ENCODE results near the gene UBR4.

Gene UBR4

GRCh38 chr1:19067912-19068638 lies 142.0 kb downstream of the UBR4 start:
- DNase-seq: no peak
- intact Hi-C loops (cut with DNase I): no loop called here

DNA sequence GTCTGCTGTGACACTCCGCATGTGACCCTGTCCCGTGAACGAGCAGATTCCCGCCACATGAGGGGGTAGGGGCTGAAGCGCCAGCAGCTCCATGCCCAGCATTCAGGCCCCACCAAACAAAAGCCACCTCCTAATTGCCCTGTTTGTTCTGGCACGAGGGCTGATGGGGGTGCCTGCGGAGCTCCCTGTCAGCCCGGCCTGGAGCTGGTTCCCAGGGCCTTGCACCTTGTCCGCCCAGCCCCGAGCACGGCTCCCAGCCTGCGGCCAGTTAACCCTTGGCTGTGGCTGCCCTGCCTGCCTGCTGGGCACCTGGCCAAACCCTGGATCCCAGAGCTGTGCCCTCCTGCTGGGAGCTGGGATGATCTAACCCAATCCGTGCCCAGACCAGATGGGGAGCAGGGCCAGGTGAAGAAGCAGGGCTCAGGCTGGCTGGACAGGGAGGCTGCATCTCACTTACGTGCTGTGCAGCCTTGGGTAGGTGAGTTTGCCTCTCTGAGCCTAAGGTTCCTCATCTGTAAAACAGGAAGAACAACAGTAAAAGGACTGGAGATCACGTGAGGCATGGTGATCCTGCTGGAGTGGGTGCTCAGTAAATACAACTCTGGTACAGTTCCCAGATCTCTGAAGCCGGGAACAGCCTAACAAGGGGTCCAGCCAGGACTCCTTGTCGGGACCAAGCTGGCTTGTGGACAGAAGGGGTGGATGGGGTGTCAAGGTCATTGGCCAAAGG lies 142.7 kb downstream of the UBR4 start:
- intact Hi-C loops (cut with DNase I): no loop called here
- peak in 30 of 42 donors; percentile 13 to 96 (median 84) for DNase-seq

DNA sequence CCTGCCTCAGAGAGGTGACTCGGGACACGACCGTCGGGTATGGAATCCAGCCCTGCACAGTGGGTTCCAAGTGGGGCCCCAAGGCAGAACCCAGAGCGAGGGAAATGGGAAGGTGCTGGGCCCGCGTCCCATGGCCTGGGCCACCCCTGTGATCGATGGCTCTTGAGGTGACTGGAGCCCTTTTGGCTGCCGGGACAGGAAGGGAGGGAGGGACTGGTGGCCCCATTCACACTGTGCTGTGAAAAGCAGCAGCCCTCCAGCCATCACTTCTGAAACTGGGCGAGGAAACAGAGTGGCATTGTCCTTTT lies 143.2 kb downstream of the UBR4 start:
- DNase-seq: peak in 13 of 42 donors; percentile 72 to 93 (median 86)
- intact Hi-C loops (cut with DNase I): no loop called here

GRCh38 chr1:19066248-19066873 lies 143.7 kb downstream of the UBR4 start:
- DNase-seq: no peak
- intact Hi-C loops (cut with DNase I): no loop called here

DNA sequence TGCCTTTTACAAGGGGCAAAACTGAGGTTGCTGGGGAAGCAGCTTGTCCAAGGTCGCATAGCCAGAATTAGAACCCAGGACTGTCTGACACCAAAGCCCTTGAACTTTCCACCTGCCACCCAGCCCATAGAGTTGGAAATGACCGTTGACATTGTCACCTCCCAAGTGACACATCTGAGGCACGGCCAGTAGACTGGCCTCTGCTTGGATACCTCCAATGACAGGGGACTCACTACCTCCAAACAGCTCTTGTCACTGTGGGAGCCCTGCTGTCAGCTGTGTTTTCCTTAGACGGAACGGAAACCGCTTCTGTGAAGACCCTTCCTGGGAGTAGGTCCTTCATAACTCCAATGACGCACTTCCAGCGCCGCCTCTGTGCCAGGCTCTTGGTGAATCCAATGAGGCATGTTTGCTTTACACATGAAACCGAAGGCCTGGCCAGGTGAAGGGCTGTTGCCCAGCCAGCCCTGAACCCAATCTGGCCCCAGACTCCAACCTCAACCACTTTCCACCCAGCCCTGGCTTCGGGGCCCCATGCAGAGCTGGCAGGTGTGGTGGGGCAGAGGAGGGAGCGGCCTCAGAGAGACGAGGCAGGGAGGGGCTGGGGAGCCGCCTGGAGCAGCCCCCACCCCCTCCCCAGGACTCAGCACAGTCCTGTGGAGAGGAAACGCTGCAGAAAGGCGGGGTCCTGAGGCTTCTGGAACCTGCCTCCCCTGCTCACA lies 144.4 kb downstream of the UBR4 start:
- DNase-seq: no peak
- intact Hi-C loops (cut with DNase I): no loop called here

DNA sequence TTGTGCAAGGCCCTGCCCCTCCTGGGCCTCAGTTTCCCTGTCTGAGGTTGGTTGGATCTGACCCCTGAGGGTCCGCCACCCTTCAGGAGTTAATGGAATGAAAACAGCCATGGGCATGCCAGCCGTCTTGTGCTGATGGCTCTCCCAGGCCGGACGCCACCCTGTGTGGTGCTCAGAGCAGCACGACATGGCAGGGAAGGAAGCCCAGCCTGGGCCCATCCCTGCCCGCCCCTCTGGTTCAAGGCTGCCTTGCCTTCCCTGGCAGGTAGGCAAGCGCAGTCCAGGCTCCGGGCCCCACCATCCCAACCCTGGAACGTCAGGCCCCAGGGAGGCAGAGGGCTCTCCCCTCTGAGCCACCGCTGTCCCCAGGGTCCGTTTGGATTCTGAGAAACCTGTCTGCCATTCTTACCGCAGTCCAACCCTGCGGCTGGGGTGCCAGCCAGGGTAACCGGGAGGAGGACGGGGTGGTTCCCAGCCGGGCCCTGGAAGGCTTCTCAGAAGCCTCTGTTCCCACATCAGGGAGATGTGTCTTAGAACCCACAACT lies 145.1 kb downstream of the UBR4 start:
- no peak for DNase-seq
- intact Hi-C loops (cut with DNase I): no loop called here

DNA sequence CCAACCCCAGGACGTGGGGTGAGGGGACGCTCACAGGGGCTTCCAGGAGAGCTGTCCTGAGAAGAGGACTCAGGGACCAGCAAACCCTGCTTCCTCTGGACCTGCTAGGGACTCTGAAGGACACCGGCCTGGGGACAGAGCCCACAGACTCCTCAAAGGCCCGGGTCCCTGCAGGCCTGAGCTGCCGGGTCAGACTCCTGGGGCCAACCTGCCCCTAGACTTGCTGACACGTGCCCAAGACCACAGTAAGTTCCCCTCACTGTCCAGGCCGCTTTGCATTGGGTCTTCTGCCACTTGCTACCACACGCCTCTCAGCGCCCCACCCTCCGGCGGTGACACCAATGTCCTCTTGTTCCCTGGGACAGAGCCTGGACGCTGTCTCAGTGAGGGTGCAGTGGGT lies 146.9 kb downstream of the UBR4 start:
- no peak for DNase-seq
- intact Hi-C loops (cut with DNase I): no loop called here

DNA sequence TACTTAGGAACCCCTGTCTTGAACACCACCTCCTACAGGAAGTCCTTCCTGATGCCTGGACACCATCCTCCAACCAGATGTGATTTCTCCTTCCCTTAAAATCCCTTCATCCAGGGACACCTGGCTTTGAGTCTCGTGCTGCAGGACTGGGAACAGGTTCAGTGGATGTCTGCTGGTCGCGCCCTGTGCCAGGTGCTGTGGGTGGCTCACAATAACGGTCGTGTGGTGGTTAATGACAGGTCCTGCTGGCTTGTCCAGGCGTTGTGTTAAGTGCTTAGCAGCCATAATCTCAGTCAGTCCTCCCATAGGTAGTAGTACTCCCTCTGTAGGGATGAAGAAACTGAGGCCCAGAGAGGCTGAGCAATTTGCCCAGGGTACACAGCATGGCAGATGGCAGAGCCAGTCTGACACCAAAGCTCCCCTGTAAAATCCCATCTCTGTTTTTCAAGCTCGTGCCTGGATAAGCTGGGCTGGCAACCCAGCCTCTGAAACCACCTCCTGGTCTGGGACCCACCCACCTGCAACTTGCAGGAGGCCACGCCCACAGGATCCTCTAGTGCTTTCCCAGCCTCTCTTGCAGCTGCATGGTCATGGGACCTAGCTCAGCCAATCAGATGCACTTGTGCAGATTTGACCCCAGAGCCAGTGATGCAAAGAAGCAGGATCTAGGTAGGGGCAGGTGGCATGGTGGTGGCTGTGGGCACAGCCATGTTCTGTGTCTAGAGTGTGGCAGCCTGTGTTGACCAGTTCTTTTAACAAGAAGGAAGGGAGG lies 147.6 kb downstream of the UBR4 start:
- no peak for DNase-seq
- intact Hi-C loops (cut with DNase I): no loop called here

DNA sequence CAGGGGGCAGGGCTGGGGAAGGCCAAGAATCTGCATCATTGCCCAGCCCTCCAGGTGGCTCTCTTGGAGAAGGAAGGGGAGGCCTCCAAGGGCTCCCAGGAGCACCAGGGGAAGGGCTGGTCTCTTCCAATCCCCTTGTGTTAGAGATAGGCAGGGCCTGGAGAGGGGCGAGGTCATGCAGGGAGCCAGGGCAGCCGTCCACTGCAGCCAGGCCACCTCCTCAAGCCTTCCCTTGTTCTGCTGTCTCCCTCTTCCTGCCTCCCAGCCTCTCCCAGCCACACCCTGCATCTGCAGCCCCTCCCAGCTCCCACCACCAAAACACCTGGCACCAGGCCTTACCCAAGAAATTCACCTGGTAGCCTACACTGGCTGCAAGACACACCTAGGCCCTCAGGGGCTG lies 148.3 kb downstream of the UBR4 start:
- intact Hi-C loops (cut with DNase I): no loop called here
- DNase-seq: no peak

GRCh38 chr1:19061343-19061742 lies 148.7 kb downstream of the UBR4 start:
- intact Hi-C loops (cut with DNase I): no loop called here
- no peak for DNase-seq

DNA sequence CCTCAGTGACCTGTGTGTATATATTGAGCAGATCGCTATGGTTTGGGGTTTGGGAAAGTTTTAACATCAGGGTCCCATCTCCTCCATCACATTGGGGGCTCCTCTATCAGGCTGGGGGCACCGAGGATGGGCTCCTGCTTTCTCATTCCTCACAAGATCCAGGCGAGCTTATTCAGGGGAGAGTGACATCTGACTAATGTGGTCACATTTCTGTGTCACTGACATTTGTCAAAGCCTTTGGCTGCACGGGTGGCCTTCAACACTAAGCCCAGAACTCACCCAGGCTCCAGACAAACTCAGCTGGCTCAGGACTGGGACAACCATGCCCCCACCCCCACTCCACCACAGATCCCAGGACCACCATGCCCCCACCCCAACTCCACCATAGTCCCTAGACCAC lies 150.3 kb downstream of the UBR4 start:
- DNase-seq: no peak
- intact Hi-C loops (cut with DNase I): no loop called here

GRCh38 chr1:19058476-19058797 lies 151.6 kb downstream of the UBR4 start:
- DNase-seq: no peak
- intact Hi-C loops (cut with DNase I): no loop called here

DNA sequence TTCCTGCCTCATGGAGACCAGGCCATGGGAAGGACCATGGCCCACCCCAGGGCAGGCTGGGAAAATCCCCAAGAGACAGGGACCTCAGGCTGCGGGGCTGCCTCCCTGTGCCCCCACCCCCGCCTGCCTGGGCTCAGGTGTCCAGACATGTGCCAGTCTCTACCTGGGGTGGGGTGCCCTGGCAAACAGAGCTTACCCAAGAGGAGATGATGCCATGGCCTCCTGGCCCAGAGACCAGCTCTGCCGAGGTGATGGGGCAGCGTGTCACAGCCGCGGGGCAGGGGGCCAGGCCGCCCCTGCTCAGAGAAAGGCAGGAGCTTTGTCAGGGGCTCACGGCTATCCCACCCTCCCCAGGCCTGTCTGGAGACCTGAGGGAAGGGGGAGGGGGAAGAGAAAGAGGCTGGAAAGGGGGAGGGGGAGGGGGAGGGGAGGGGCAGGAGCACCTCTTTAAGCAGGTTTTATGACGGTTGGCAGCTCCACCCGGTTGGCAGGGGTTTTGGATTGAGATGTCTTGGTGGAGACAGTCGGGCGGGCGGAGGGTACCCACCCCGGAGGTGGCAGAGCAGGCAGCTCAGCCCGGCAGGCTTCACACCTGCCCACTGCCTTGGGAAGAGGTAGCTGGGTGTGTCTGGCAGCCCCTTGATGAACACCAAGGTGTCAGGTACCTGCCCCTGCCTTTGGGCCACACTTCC lies 152.1 kb downstream of the UBR4 start:
- intact Hi-C loops (cut with DNase I): no loop called here
- DNase-seq: no peak

- DNase-seq: no peak
- intact Hi-C loops (cut with DNase I): no loop called here
Observed at GRCh38 chr1:19057182-19057779, 152.8 kb downstream of the UBR4 start.

DNA sequence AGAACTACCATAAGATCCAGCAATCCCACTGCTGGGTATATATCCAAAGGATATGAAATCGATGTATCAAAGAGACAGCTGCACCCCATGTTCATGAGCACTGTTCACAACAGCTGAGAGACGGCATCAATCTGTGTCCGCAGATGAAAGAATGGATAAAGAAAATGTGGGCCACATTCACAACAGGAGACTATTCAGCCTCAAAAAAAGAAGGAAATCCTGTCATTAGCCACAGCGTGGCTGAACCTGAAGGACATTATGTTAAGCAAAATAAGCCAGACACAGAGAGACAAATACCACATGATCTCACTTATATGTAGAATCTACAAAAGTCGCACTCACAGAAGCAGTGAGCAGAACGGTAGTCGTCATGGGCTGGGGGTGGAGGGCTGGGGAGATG lies 154.4 kb downstream of the UBR4 start:
- intact Hi-C loops (cut with DNase I): no loop called here
- no peak for DNase-seq

GRCh38 chr1:19055001-19055400 lies 155.1 kb downstream of the UBR4 start:
- DNase-seq: no peak
- intact Hi-C loops (cut with DNase I): no loop called here

DNA sequence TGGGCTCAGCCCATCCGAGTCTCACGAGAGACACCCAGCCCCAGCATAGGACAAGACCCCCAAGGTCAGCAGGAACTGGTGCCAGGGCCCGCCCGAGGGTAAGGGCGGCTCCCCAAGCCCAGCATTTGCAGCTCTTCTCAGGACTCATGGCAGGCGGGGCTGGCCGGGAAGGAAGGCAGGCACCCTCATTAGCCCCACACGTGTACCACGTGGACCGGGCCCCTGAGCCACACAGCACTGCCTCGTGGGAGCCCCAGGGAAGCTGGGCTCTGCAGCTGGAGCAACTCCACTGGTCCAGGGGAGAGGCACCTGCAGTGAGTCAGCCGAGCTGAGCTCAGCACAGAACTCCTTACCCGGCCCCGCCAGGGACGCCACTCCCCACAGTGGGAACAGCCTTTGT lies 155.8 kb downstream of the UBR4 start:
- no peak for DNase-seq
- intact Hi-C loops (cut with DNase I): no loop called here

- DNase-seq: no peak
- intact Hi-C loops (cut with DNase I): no loop called here
Observed at GRCh38 chr1:19053486-19053885, 156.6 kb downstream of the UBR4 start.
